HS-5 (cell line): ENCODE data around the gene CALCR.

Source experiments
- DNase-seq: peaks from one replicate; pipeline ENCODE4 v3.0.0-alpha.2; 2012; ENCODE audit warnings: low read depth

CALCR gene

GRCh38 chr7:93447509-93447908, 127.0 kb downstream of the CALCR start:
- no peak for DNase-seq

- peak; percentile 3 for DNase-seq
Observed at GRCh38 chr7:93442478-93443224, 131.9 kb downstream of the CALCR start.

GRCh38 chr7:93435791-93436190, 138.7 kb downstream of the CALCR start:
- DNase-seq = no peak

- no peak for DNase-seq
Observed at GRCh38 chr7:93432130-93432529, 142.4 kb downstream of the CALCR start.

GRCh38 chr7:93430917-93431588, 143.5 kb downstream of the CALCR start:
- no peak for DNase-seq

GRCh38 chr7:93429563-93429962, 145.0 kb downstream of the CALCR start:
- DNase-seq = no peak

GRCh38 chr7:93427107-93427506, 147.4 kb downstream of the CALCR start:
- no peak for DNase-seq

- DNase-seq = no peak
Observed at GRCh38 chr7:93426155-93426696, 148.3 kb downstream of the CALCR start.

- no peak for DNase-seq
Observed at GRCh38 chr7:93414574-93414973, 159.9 kb downstream of the CALCR start.

GRCh38 chr7:93409324-93409723, 165.2 kb downstream of the CALCR start:
- DNase-seq = no peak

- no peak for DNase-seq
Observed at GRCh38 chr7:93407239-93407638, 167.3 kb downstream of the CALCR start.

- DNase-seq = no peak
Observed at GRCh38 chr7:93402944-93403343, 171.6 kb downstream of the CALCR start.

- no peak for DNase-seq
Observed at GRCh38 chr7:93399642-93400041, 174.9 kb downstream of the CALCR start.

- DNase-seq = no peak
Observed at GRCh38 chr7:93392984-93393383, 181.5 kb downstream of the CALCR start.

- DNase-seq = no peak
Observed at GRCh38 chr7:93390660-93391059, 183.9 kb downstream of the CALCR start.

- no peak for DNase-seq
Observed at GRCh38 chr7:93382362-93382761, 192.2 kb downstream of the CALCR start.

GRCh38 chr7:93378131-93378760, 196.3 kb downstream of the CALCR start:
- no peak for DNase-seq

- DNase-seq = no peak
Observed at GRCh38 chr7:93375603-93376002, 198.9 kb downstream of the CALCR start.
